Transverse colon (tissue), 4 donors: ENCODE results near the gene CLIC5.

Experiments
- POLR2A ChIP-seq: fragments of 450-650 bp; IDR thresholded peaks from one replicate; pipeline ENCODE4 v1.6.1; 2016; ENCODE audit warnings: antibody characterized with exemption, mild to moderate bottlenecking, moderate library complexity
- POLR2AphosphoS5 ChIP-seq, 3 donors: sonication (generic); formaldehyde crosslinking; IDR thresholded peaks; one replicate each; pipeline ENCODE4 v1.6.1; 2016; ENCODE audit warnings: antibody characterized with exemption in 3 of 3
- TF ChIP-seq, protein P1 (sequence below), 5 experiments: fragments of 200-600 bp in 3 of 5; fragments of 450-650 bp in 2 of 5; sonication (generic) in 3 of 5; IDR thresholded peaks; 1 replicate in 2 of 5; 2 replicates in 3 of 5; pipeline ENCODE4 v1.5.1; 2016 to 2017; ENCODE audit warnings: antibody characterized with exemption in 5 of 5, inconsistent platforms in 3 of 5, mild to moderate bottlenecking in 2 of 5, moderate library complexity in 1 of 5

DNA sequence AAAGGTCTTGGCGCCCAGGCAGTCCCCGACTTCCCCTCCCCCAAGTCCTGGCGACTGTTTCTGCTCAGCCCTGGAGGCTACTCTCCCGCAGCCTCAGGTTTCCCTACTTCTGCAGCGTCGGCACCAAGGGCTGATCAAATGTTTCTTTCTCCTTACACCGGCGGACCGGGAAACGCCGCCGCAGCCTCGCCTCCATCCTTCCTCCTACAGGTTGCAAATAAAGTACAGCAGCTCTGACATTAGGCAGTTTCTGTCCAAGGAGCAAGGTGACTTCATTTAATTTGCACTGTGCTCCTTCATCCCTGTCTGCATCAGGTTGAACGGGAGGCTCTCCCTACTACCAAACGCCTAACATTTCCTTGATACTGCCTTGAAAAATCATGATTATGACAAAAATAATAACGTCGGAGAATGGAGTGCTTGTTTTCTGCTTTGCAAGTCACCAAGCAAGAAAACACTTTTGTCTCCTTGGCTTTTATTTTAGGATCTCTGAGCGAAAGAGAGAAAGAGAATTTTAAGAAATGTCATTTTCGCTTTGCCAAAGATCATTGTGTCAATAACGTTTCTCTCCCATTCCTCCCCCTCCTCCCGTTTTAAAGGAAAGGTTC, 1.0 kb downstream of the CLIC5 start:
- TF ChIP-seq, protein P1, sequence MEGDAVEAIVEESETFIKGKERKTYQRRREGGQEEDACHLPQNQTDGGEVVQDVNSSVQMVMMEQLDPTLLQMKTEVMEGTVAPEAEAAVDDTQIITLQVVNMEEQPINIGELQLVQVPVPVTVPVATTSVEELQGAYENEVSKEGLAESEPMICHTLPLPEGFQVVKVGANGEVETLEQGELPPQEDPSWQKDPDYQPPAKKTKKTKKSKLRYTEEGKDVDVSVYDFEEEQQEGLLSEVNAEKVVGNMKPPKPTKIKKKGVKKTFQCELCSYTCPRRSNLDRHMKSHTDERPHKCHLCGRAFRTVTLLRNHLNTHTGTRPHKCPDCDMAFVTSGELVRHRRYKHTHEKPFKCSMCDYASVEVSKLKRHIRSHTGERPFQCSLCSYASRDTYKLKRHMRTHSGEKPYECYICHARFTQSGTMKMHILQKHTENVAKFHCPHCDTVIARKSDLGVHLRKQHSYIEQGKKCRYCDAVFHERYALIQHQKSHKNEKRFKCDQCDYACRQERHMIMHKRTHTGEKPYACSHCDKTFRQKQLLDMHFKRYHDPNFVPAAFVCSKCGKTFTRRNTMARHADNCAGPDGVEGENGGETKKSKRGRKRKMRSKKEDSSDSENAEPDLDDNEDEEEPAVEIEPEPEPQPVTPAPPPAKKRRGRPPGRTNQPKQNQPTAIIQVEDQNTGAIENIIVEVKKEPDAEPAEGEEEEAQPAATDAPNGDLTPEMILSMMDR (IDR thresholded peaks at IDR 0.05), result no peak
- no peak for TF ChIP-seq POLR2A
- no peak for TF ChIP-seq POLR2AphosphoS5 (IDR thresholded peaks at IDR 0.05)
